Endothelial cell of umbilical vein (primary cell): ENCODE measurements around the gene DEPDC5. TPM values are rescaled to one million over a fixed set of nuclear protein-coding genes. Genes with fewer than 3 reads are reported as not detected.
A peak's percentile ranks its signal among the peaks of the same experiment; 100 is the strongest.

Experiments used
- BruUV-seq: library from RNA; stranded (reverse); fragments of 400-500 nt; replicated peaks from 2 replicates; lab custom pipeline; 2021; lab: Mats Ljungman, UMichigan
- CTCF ChIA-PET: fragments of 300-600, 350-600 bp; sonication (Branson Sonifier 250); formaldehyde crosslinking; loops from one replicate; lab custom pipeline; 2021; ENCODE audit warnings: antibody characterized with exemption, inconsistent platforms; lab: Charles Lee
- POLR2A ChIA-PET: fragments of 300-600, 350-600 bp; sonication (Branson Sonifier 250); formaldehyde crosslinking; loops from one replicate; lab custom pipeline; 2021; ENCODE audit warnings: antibody characterized with exemption, inconsistent platforms; lab: Charles Lee
- DNase-seq: peaks from one replicate; pipeline ENCODE4 v3.0.0-alpha.2; 2011; ENCODE audit warnings: low read depth, low spot score
- FAIRE-seq: peaks from 2 replicates; lab custom pipeline; 2011; peaks lifted over from hg19 to GRCh38; lab: Jason Lieb, UNC
- H2AFZ ChIP-seq: 2 replicates; pipeline ENCODE4 v1.6.0; 2012; ENCODE audit warnings: low read depth, low read length, control low read depth, inconsistent platforms
- H3K27ac ChIP-seq: 2 replicates; pipeline ENCODE4 v1.5.1; 2011; ENCODE audit warnings: low read depth, mild to moderate bottlenecking, control low read depth, low read length, moderate library complexity; ENCODE audit not compliant: insufficient read depth
- H3K27me3 ChIP-seq, 2 experiments: 2 replicates each; pipeline versions ENCODE4 v1.6.0 to v1.6.1; 2011; ENCODE audit warnings: low read length in 2 of 2, mixed read lengths in 1 of 2; ENCODE audit not compliant: control insufficient read depth in 2 of 2, insufficient read depth in 2 of 2
- H3K36me3 ChIP-seq, 2 experiments: 2 replicates in 1 of 2; 3 replicates in 1 of 2; pipeline ENCODE4 v1.5.1; 2011; ENCODE audit warnings: low read length in 2 of 2, mild to moderate bottlenecking in 1 of 2, moderate library complexity in 1 of 2; ENCODE audit not compliant: control insufficient read depth in 2 of 2, insufficient read depth in 2 of 2; ENCODE audit errors: extremely low read depth in 1 of 2
- H3K4me1 ChIP-seq: 3 replicates; pipeline ENCODE4 v1.5.1; 2011; ENCODE audit warnings: mild to moderate bottlenecking, low read length; ENCODE audit not compliant: control insufficient read depth, insufficient read depth; ENCODE audit errors: extremely low read depth
- H3K4me2 ChIP-seq: 2 replicates; pipeline ENCODE4 v1.6.1; 2011; ENCODE audit warnings: low read length, control low read depth, mixed read lengths; ENCODE audit not compliant: insufficient read depth
- H3K4me3 ChIP-seq, 3 experiments: fragments of 200-600 bp in 1 of 3; sonication (generic), shearing (Covaris generic) in 1 of 3; replicated peaks in 1 of 3; 2 replicates each; pipeline ENCODE4 v1.5.1; 2011 to 2016; ENCODE audit warnings: control low read depth in 3 of 3, low read length in 3 of 3, mild to moderate bottlenecking in 2 of 3, inconsistent platforms in 1 of 3, low read depth in 1 of 3, moderate library complexity in 1 of 3; ENCODE audit not compliant: insufficient read depth in 1 of 3
- H3K79me2 ChIP-seq: 2 replicates; pipeline ENCODE4 v1.6.0; 2012; ENCODE audit warnings: low read length, inconsistent platforms; ENCODE audit not compliant: control insufficient read depth, insufficient read depth
- H3K9ac ChIP-seq: replicated peaks from 2 replicates; pipeline ENCODE3; 2011; ENCODE audit warnings: low read length, control low read depth; ENCODE audit not compliant: insufficient read depth; ENCODE audit errors: extremely low read depth
- H3K9me1 ChIP-seq: replicated peaks from 3 replicates; pipeline ENCODE4 v1.6.0; 2011; ENCODE audit warnings: mild to moderate bottlenecking, low read length; ENCODE audit not compliant: control insufficient read depth, insufficient read depth; ENCODE audit errors: extremely low read depth
- H3K9me3 ChIP-seq: replicated peaks from 2 replicates; pipeline ENCODE4 v1.5.1; 2012; ENCODE audit warnings: low read length, inconsistent platforms; ENCODE audit not compliant: control insufficient read depth, insufficient read depth
- H4K20me1 ChIP-seq: replicated peaks from 2 replicates; pipeline ENCODE3; 2011; ENCODE audit warnings: mild to moderate bottlenecking, low read length; ENCODE audit not compliant: control insufficient read depth, insufficient read depth; ENCODE audit errors: extremely low read depth
- EZH2 ChIP-seq: IDR thresholded peaks from 2 replicates; pipeline ENCODE4 v1.6.1; 2012; ENCODE audit warnings: borderline replicate concordance, low read depth, mild to moderate bottlenecking, moderate library complexity, low read length, inconsistent platforms; ENCODE audit not compliant: severe bottlenecking
- FOS ChIP-seq: IDR thresholded peaks from 2 replicates; pipeline ENCODE4 v1.6.1; 2011; ENCODE audit warnings: mild to moderate bottlenecking, low read length, moderate library complexity, borderline replicate concordance; ENCODE audit not compliant: insufficient read depth
- JUN ChIP-seq: IDR thresholded peaks from 2 replicates; pipeline ENCODE4 v1.6.1; 2011; ENCODE audit warnings: borderline replicate concordance, low read depth; ENCODE audit not compliant: insufficient read length, insufficient read depth
- MYC ChIP-seq: IDR thresholded peaks from one replicate; pipeline ENCODE4 v1.6.1; 2011; ENCODE audit warnings: mild to moderate bottlenecking, low read depth, low read length
- POLR2A ChIP-seq: IDR thresholded peaks from 2 replicates; pipeline ENCODE4 v1.6.1; 2012; ENCODE audit warnings: low read depth, mild to moderate bottlenecking, control low read depth, low read length
- POLR2AphosphoS5 ChIP-seq: IDR thresholded peaks from 2 replicates; pipeline ENCODE4 v1.6.1; 2012; ENCODE audit warnings: low read depth, mild to moderate bottlenecking, control low read depth, low read length, moderate library complexity; ENCODE audit not compliant: insufficient read depth
- dilution Hi-C: fragments of 300-500 bp; cut with MboI; formaldehyde crosslinking; loops from one replicate; pipeline ENCODE4 v1.15.0; 2019; ENCODE audit warnings: low sequenced_read_pairs; ENCODE audit not compliant: extremely low pct_ligation_motif_present
- intact Hi-C: fragments of 100-400 bp; cut with micrococcal nuclease; formaldehyde crosslinking; loops from one replicate; pipeline ENCODE4 v1.10.0; 2022
- polyA plus RNA-seq, 4 experiments: library from polyadenylated mRNA; depleted of rRNA in 3 of 4; stranded (reverse) in 3 of 4; unstranded in 1 of 4; fragments of >200 nt; gene quantifications; 2 replicates each; pipeline versions ENCODE4 v1.2.1 to v1.2.3, GENCODE V29; 2011 to 2012; ENCODE audit warnings: missing spikeins in 1 of 4
- total RNA-seq: library from RNA; stranded (reverse); gene quantifications from 2 replicates; pipeline ENCODE4 v1.2.3, GENCODE V29; 2021
- TF ChIP-seq, protein P1 (sequence below): IDR thresholded peaks from 2 replicates; pipeline ENCODE4 v1.6.1; 2011; ENCODE audit not compliant: insufficient read depth, insufficient read length
- TF ChIP-seq, protein P2 (sequence below), 2 donors: IDR thresholded peaks; 1 replicate in 1 of 2; 2 replicates in 1 of 2; pipeline ENCODE4 v1.5.1; 2011; ENCODE audit warnings: low read length in 2 of 2, mild to moderate bottlenecking in 2 of 2, moderate library complexity in 2 of 2, control low read depth in 1 of 2, inconsistent platforms in 1 of 2, low read depth in 1 of 2; ENCODE audit not compliant: insufficient read depth in 1 of 2; ENCODE audit errors: extremely low read depth in 1 of 2

Gene DEPDC5
- total and polyA plus RNA-seq, 2 donors (not counting 3 experiments of a cell fraction or from before 2014, with no cell fraction given), result 13.1 to 36.6 TPM

DNA sequence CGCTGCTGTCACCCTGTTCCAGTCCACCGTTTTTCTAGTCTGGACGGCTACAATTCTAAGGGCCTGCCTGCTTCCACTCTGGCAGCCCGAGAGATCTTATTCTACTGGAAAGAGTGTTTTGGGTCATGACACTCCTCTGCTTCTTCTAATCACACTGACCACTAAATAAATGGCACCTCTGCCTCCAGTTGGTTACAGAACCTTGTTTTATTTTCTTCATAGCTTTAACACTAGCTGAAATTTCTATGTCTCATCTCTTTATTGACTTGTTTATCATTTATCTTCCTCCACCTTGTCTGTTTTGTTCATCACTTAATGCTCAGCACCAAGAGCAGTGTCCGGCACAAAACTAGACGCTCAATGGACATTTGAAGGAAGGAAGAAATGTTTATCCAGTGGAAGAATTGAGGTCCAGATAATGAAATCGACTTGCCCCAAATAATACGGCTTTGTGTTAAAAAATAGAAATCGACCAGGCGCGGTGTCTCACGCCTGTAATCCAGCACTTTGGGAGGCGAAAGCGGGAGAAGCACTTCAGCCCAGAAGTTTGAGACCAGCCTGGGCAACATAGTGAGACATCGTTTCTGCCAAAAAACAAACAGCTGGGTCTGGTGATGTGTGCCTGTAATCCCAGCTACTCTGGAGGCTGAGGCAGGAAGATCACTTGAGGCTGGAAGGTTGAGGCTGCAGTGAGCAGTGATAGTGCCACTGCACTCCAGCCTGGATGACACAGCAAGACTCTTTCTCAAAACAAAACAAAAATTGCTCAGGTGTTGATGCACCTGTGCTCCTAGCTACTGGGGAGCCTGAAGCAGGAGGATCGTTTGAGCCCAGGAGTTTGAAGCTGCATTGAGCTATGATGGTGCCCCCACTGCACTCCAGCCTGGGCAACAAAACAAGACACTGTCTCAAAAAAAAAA is 3.2 kb upstream of the DEPDC5 start:
- TF ChIP-seq, protein P1, sequence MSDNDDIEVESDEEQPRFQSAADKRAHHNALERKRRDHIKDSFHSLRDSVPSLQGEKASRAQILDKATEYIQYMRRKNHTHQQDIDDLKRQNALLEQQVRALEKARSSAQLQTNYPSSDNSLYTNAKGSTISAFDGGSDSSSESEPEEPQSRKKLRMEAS, result no peak
- no peak for TF ChIP-seq POLR2A
- no peak for TF ChIP-seq FOS
- TF ChIP-seq JUN, result no peak
- no peak for TF ChIP-seq MYC
- TF ChIP-seq POLR2AphosphoS5, result no peak
- TF ChIP-seq, protein P2, sequence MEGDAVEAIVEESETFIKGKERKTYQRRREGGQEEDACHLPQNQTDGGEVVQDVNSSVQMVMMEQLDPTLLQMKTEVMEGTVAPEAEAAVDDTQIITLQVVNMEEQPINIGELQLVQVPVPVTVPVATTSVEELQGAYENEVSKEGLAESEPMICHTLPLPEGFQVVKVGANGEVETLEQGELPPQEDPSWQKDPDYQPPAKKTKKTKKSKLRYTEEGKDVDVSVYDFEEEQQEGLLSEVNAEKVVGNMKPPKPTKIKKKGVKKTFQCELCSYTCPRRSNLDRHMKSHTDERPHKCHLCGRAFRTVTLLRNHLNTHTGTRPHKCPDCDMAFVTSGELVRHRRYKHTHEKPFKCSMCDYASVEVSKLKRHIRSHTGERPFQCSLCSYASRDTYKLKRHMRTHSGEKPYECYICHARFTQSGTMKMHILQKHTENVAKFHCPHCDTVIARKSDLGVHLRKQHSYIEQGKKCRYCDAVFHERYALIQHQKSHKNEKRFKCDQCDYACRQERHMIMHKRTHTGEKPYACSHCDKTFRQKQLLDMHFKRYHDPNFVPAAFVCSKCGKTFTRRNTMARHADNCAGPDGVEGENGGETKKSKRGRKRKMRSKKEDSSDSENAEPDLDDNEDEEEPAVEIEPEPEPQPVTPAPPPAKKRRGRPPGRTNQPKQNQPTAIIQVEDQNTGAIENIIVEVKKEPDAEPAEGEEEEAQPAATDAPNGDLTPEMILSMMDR (IDR thresholded peaks at IDR 0.05; ENCODE audit: extremely low read depth in 1 of 2, insufficient read depth in 1 of 2, low read depth in 1 of 2, low read length in 2 of 2), result no peak
- TF ChIP-seq EZH2, result no peak
- Histone ChIP-seq H3K27ac (peak overlapping the region; percentile 23), H3K9me1 (no peaks in the 10 kb centered on the region), H3K79me2 (peaks cover 45% of the 10 kb centered on the region), H2AFZ (peak overlapping the region; percentile 94), H3K4me2 (peak overlapping the region; percentile 68), H3K4me1 (peaks cover 39% of the 10 kb centered on the region), H3K9me3 (no peaks in the 10 kb centered on the region), H3K4me3 (peak overlapping the region in 1 of 3 experiments; percentile 15), H3K36me3 (peaks cover 0 to 2% of the 10 kb centered on the region in 2 experiments), H3K9ac (peak overlapping the region; percentile 42), H4K20me1 (no peaks in the 10 kb centered on the region), H3K27me3 (no peaks in the 10 kb centered on the region)
- intact Hi-C loops (loop anchor here (1.0 to 5.0 kb wide), 3 partner anchors 73 to 253 kb away; partner anchors contain the start of genes PISD and SFI1), dilution Hi-C loops (loop anchor here (10.0 kb wide), 1 partner anchor 204 kb away; no protein-coding TSS in a partner anchor)
- ChIA-PET POLR2A (no interaction called here), CTCF (interaction anchor here (1.0 kb wide), 1 partner anchor 85 kb away, joined by 3 read pairs; no protein-coding TSS in a partner anchor)
- DNase-seq (no peak), FAIRE-seq (peak; percentile 15)
- BruUV-seq, result no TSS peak
